Calu3 (cell line): ENCODE measurements around the gene CAP2. TPM values are rescaled to one million over a fixed set of nuclear protein-coding genes. Genes with fewer than 3 reads are reported as not detected.

Experiments used
- BruUV-seq: library from RNA; stranded (reverse); fragments of 400-500 nt; replicated peaks from 2 replicates; lab custom pipeline; 2021; lab: Mats Ljungman, UMichigan
- CTCF ChIA-PET: fragments of 300-600 bp; sonication (Branson Sonifier 250); formaldehyde crosslinking; loops from one replicate; lab custom pipeline; 2022; ENCODE audit warnings: antibody characterized with exemption; lab: Charles Lee
- DNase-seq: peaks from one replicate; pipeline ENCODE4 v3.0.0; 2022
- H3K27ac Mint-ChIP-seq: one replicate; pipeline ENCODE4 v1.8.0; 2022; ENCODE audit warnings: mixed read lengths; ENCODE audit not compliant: unreplicated experiment
- H3K27me3 Mint-ChIP-seq: one replicate; pipeline ENCODE4 v1.8.0; 2022; ENCODE audit warnings: mixed read lengths; ENCODE audit not compliant: unreplicated experiment
- H3K36me3 Mint-ChIP-seq: one replicate; pipeline ENCODE4 v1.8.0; 2022; ENCODE audit warnings: mild to moderate bottlenecking, moderate library complexity, mixed read lengths; ENCODE audit not compliant: insufficient read depth, unreplicated experiment
- H3K4me1 Mint-ChIP-seq: one replicate; pipeline ENCODE4 v1.8.0; 2022; ENCODE audit warnings: mild to moderate bottlenecking, low read depth, mixed read lengths; ENCODE audit not compliant: unreplicated experiment
- H3K4me3 Mint-ChIP-seq: one replicate; pipeline ENCODE4 v1.8.0; 2022; ENCODE audit warnings: mild to moderate bottlenecking, low read depth, moderate library complexity, mixed read lengths; ENCODE audit not compliant: unreplicated experiment
- H3K9me3 Mint-ChIP-seq: one replicate; pipeline ENCODE4 v1.8.0; 2022; ENCODE audit warnings: low read depth, mixed read lengths; ENCODE audit not compliant: unreplicated experiment
- intact Hi-C: fragments of 100-400 bp; cut with micrococcal nuclease; formaldehyde crosslinking; loops from one replicate; pipeline ENCODE4 v1.10.0; 2022; ENCODE audit not compliant: unreplicated experiment
- total RNA-seq: library from RNA; stranded (reverse); gene quantifications from 2 replicates; pipeline ENCODE4 v1.2.3, GENCODE V29; 2022
- TF ChIP-seq, protein P1 (sequence below): fragments of 200-600 bp; IDR thresholded peaks from one replicate; pipeline ENCODE4 v1.8.0; 2022; ENCODE audit warnings: antibody characterized with exemption; ENCODE audit not compliant: unreplicated experiment

The CAP2 gene
- total RNA-seq, 1 experiment from 2014 or later: 15.7 TPM

DNA sequence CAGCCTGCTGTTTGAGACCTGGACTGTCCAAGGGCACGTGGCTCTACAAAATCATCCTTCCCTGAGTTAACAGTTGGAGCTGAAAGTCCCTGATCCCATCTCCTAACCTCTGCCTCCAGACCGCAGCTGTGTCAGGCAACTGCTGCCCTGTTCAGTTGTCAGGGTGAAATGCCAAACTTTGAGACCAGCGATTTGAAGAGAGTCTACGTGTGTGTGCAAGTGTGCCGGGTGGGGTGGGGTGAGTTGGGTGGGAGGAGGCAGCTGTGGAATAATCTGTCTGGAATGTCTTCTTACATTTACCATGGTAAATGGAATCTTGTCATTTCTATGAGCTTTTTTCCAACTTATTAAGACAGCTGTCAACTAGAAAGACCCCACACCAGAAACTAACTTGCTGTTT is 125.7 kb downstream of the CAP2 start:
- BruUV-seq: no TSS peak
- Mint-ChIP-seq H3K27me3 (no peaks in the 10 kb centered on the region), H3K4me1 (no peaks in the 10 kb centered on the region), H3K9me3 (no peaks in the 10 kb centered on the region), H3K36me3 (no peaks in the 10 kb centered on the region), H3K27ac (no peak overlapping the region), H3K4me3 (no peak overlapping the region)
- no peak for DNase-seq
- CTCF ChIA-PET: no interaction called here
- intact Hi-C loops: no loop called here
- TF ChIP-seq, protein P1, sequence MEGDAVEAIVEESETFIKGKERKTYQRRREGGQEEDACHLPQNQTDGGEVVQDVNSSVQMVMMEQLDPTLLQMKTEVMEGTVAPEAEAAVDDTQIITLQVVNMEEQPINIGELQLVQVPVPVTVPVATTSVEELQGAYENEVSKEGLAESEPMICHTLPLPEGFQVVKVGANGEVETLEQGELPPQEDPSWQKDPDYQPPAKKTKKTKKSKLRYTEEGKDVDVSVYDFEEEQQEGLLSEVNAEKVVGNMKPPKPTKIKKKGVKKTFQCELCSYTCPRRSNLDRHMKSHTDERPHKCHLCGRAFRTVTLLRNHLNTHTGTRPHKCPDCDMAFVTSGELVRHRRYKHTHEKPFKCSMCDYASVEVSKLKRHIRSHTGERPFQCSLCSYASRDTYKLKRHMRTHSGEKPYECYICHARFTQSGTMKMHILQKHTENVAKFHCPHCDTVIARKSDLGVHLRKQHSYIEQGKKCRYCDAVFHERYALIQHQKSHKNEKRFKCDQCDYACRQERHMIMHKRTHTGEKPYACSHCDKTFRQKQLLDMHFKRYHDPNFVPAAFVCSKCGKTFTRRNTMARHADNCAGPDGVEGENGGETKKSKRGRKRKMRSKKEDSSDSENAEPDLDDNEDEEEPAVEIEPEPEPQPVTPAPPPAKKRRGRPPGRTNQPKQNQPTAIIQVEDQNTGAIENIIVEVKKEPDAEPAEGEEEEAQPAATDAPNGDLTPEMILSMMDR: no peak

DNA sequence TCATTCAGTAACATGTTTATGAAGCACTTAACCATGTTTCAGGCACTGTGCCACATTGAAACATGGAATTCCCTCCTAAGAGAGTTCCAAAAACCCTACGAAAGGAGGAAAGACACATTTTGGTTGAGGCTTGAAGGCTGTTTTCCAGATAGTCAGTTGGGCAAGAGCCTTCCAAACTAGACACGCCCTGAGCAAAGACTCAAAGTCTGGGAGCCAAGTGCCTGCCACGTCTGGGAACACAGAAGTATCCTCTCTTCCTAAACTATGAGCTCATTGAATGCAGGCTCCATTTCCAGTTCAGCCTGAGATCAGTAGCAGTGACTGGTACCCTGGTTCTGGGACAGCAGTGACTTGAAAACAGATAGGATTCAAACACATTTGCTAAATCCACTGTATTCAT is 132.2 kb downstream of the CAP2 start:
- H3K4me1 Mint-ChIP-seq: no peaks in the 10 kb centered on the region
- TF ChIP-seq, protein P1: no peak
- H3K27ac Mint-ChIP-seq: no peak overlapping the region
- CTCF ChIA-PET: no interaction called here
- no peaks in the 10 kb centered on the region for H3K36me3 Mint-ChIP-seq
- no peaks in the 10 kb centered on the region for H3K27me3 Mint-ChIP-seq
- H3K4me3 Mint-ChIP-seq: no peak overlapping the region
- no TSS peak for BruUV-seq
- no peak for DNase-seq
- H3K9me3 Mint-ChIP-seq: no peaks in the 10 kb centered on the region
- intact Hi-C loops: no loop called here

DNA sequence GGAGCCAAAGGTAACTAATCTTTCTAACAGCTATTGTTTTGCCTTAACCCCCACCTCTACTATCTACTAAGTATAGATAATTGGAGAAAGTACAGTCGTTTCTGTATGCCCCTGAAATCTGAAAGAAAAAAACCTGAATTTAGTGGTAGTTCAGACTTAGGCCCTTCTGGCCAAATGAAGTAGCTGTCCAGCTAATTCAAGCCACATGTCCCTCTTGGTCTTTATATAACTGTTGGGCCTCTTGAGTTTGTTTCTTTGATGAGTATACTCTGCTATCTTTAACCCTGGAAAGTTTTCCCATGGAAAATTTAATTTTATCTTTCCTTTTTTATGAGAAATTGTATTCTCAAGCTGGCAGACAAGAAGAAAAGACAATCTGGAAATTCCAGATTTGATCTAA is 133.7 kb downstream of the CAP2 start:
- no peak for DNase-seq
- no peaks in the 10 kb centered on the region for H3K36me3 Mint-ChIP-seq
- H3K27ac Mint-ChIP-seq: no peak overlapping the region
- H3K4me1 Mint-ChIP-seq: no peaks in the 10 kb centered on the region
- intact Hi-C loops: no loop called here
- CTCF ChIA-PET: no interaction called here
- TF ChIP-seq, protein P1: no peak
- H3K27me3 Mint-ChIP-seq: no peaks in the 10 kb centered on the region
- no peak overlapping the region for H3K4me3 Mint-ChIP-seq
- no TSS peak for BruUV-seq
- H3K9me3 Mint-ChIP-seq: no peaks in the 10 kb centered on the region

DNA sequence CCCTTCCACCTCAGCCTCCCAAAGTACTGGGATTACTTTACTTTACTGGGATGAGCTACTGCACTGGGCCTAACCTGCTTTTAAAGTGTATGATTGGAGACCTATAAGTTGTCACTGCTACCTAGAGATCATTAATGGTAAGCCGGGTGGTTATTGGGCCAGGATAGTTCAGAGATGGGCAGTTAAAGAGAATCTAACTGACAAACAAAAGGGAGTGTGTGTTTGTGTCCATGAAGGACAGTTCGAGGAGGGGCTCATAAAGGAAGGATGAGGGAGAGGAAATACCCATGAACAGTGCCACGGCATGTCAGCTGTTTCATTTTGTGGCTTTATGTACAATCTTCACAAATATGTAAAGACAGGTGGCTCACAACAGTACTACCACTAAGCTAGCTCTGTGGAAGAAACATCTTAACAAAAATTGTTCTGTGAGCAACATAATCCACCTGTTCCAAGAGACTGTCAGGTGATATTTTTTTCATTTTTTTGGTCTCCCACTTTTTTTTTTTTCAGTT is 137.0 kb downstream of the CAP2 start:
- no peak for DNase-seq
- Mint-ChIP-seq H3K27ac (no peak overlapping the region), H3K36me3 (no peaks in the 10 kb centered on the region), H3K27me3 (no peaks in the 10 kb centered on the region), H3K4me3 (no peak overlapping the region), H3K4me1 (no peaks in the 10 kb centered on the region), H3K9me3 (no peaks in the 10 kb centered on the region)
- CTCF ChIA-PET: no interaction called here
- intact Hi-C loops: no loop called here
- TF ChIP-seq, protein P1: no peak
- no TSS peak for BruUV-seq
